Left lung (tissue), 10 donors: Measurements from ENCODE around the gene YEATS4. TPM values are rescaled to one million over a fixed set of nuclear protein-coding genes. Genes with fewer than 3 reads are reported as not detected.
A peak's percentile ranks its signal among the peaks of the same experiment; 100 is the strongest.

Experiments
- ATAC-seq: fragments of 200-7000 bp; cut with Tn5 transposase; one replicate; pipeline ENCODE4 v1.9.1; 2020; ENCODE audit warnings: moderate library complexity
- DNase-seq, 4 donors: peaks; one replicate each; pipeline ENCODE4 v3.0.0-alpha.2; 2013 to 2020
- H3K27ac ChIP-seq, 2 donors: fragments of 200-600 bp; sonication (generic) in 1 of 2; one replicate each; pipeline versions ENCODE4 v1.5.0 to v1.8.0; 2020 to 2021
- H3K27me3 ChIP-seq, 2 donors: fragments of 200-600 bp; sonication (generic) in 1 of 2; one replicate each; pipeline versions ENCODE4 v1.5.0 to v1.8.0; 2020 to 2021
- H3K36me3 ChIP-seq, 2 donors: fragments of 200-600 bp; sonication (generic) in 1 of 2; one replicate each; pipeline versions ENCODE4 v1.5.0 to v1.8.0; 2020 to 2021
- H3K4me1 ChIP-seq, 2 donors: fragments of 200-600 bp; one replicate each; pipeline ENCODE4 v1.8.0; 2021
- H3K4me3 ChIP-seq, 2 donors: fragments of 200-600 bp; sonication (generic) in 1 of 2; one replicate each; pipeline versions ENCODE4 v1.5.0 to v1.8.0; 2020 to 2021; ENCODE audit warnings: mild to moderate bottlenecking in 1 of 2
- H3K9me3 ChIP-seq, 2 donors: fragments of 200-600 bp; sonication (generic) in 1 of 2; one replicate each; pipeline versions ENCODE4 v1.5.0 to v1.8.0; 2020 to 2021
- CTCF ChIP-seq, 2 donors: fragments of 200-600 bp; sonication (generic) in 1 of 2; IDR thresholded peaks; one replicate each; pipeline versions ENCODE4 v1.5.0 to v1.8.0; 2021; ENCODE audit warnings: antibody characterized with exemption in 2 of 2
- intact Hi-C, 2 donors: fragments of 100-400 bp; cut with DNase I; formaldehyde crosslinking; loops; one replicate each; pipeline versions ENCODE4 v1.11.2 to v1.14.2; 2022
- polyA plus RNA-seq, 6 donors: library from polyadenylated mRNA; unstranded; fragments of 120-200 nt; gene quantifications; one replicate each; pipeline ENCODE4 v1.2.1, GENCODE V29; 2013; ENCODE audit not compliant: insufficient read length in 6 of 6
- total RNA-seq, 2 donors: library from RNA; stranded (reverse); fragmentation: NEBNext Ultra II Directional; extraction: Animal tissue kit (Norgen Biotek cat#: 25700); gene quantifications; one replicate each; pipeline ENCODE4 v1.2.1, GENCODE V29; 2021
- donor health status: DM: no; HTN: yes; CAD: no.
- donor health status: DM: no; HTN: no; CAD: no.

The YEATS4 gene
- total and polyA plus RNA-seq, 8 donors = 10.1 to 24.4 (median 21.7) TPM

- ATAC-seq = no peak
- H3K27ac ChIP-seq = no peak overlapping the region
These were observed 76.1 kb downstream of the YEATS4 start for GRCh38 chr12:69435644-69436043.

DNA sequence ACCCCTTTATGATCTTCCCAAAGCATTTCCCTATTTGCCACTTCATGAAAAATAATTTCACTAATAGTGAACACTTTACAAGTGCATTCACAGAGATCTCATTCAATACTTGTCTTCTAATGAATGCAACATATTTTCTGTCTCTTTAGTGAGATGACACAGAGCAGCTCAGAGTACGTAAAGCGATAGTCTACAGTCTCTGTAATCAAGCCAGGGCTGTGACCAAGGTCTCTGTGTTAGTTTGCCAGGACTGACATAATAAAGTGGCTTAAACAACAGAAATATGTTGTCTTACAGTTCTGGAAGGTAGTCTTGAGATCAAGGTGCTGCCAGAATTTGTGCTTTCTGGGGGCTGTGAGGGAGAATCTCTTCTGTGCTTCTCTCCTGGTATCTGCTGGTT lies 77.5 kb downstream of the YEATS4 start:
- no peaks in the 10 kb centered on the region for H3K36me3 ChIP-seq
- ATAC-seq = no peak
- no peaks in the 10 kb centered on the region for H3K27me3 ChIP-seq
- no peaks in the 10 kb centered on the region for H3K9me3 ChIP-seq
- TF ChIP-seq CTCF (IDR thresholded peaks at IDR 0.05) = no peak
- H3K27ac ChIP-seq = no peak overlapping the region
- no peaks in the 10 kb centered on the region for H3K4me1 ChIP-seq
- H3K4me3 ChIP-seq = no peak overlapping the region
- intact Hi-C loops = no loop called here
- DNase-seq = no peak

More at GRCh38 chr12:69435644-69436043, 76.1 kb downstream of the YEATS4 start:
- DNase-seq = no peak
- TF ChIP-seq CTCF (IDR thresholded peaks at IDR 0.05) = no peak
- no peaks in the 10 kb centered on the region for H3K9me3 ChIP-seq
- no peaks in the 10 kb centered on the region for H3K36me3 ChIP-seq
- H3K4me1 ChIP-seq = no peaks in the 10 kb centered on the region
- no peak overlapping the region for H3K4me3 ChIP-seq
- H3K27me3 ChIP-seq = no peaks in the 10 kb centered on the region
- intact Hi-C loops = no loop called here

GRCh38 chr12:69438539-69438938 lies 79.0 kb downstream of the YEATS4 start:
- Histone ChIP-seq H3K9me3 (no peaks in the 10 kb centered on the region), H3K36me3 (no peaks in the 10 kb centered on the region), H3K27me3 (no peaks in the 10 kb centered on the region), H3K4me1 (no peaks in the 10 kb centered on the region), H3K4me3 (no peak overlapping the region), H3K27ac (no peak overlapping the region)
- TF ChIP-seq CTCF (IDR thresholded peaks at IDR 0.05) = no peak
- intact Hi-C loops = no loop called here
- no peak for ATAC-seq
- no peak for DNase-seq

GRCh38 chr12:69440016-69440415 lies 80.5 kb downstream of the YEATS4 start:
- no peak for TF ChIP-seq CTCF (IDR thresholded peaks at IDR 0.05)
- ATAC-seq (peak; percentile 47), DNase-seq (peak in 1 of 4 donors; percentile 43)
- no peaks in the 10 kb centered on the region for H3K27me3 ChIP-seq
- intact Hi-C loops = no loop called here
- no peaks in the 10 kb centered on the region for H3K36me3 ChIP-seq
- H3K27ac ChIP-seq = no peak overlapping the region
- no peaks in the 10 kb centered on the region for H3K4me1 ChIP-seq
- no peaks in the 10 kb centered on the region for H3K9me3 ChIP-seq
- H3K4me3 ChIP-seq = no peak overlapping the region

Other genes with a start within 250 kb of the YEATS4 start
- gene CPSF6, start 120.2 kb upstream of the YEATS4 start, total RNA-seq = 10 to 100 TPM; 54.8 to 60.1 TPM
- gene CPSF6, start 120.2 kb upstream of the YEATS4 start, polyA plus RNA-seq = 100 to 1,000 TPM; 125 to 161 (median 131) TPM
- gene LYZ, start 11.4 kb upstream of the YEATS4 start, total RNA-seq = 100 to 1,000 TPM; 255 to 394 TPM
- gene LYZ, start 11.4 kb upstream of the YEATS4 start, polyA plus RNA-seq = 10 to 100 TPM; 44.5 to 84.8 (median 54.2) TPM
- gene FRS2, start 110.6 kb downstream of the YEATS4 start, total RNA-seq = 10 to 100 TPM; 28.9 to 40.8 TPM
- gene FRS2, start 110.6 kb downstream of the YEATS4 start, polyA plus RNA-seq = 10 to 100 TPM; 43.4 to 49.4 (median 44.3) TPM
- gene CCT2, start 225.7 kb downstream of the YEATS4 start, total RNA-seq = 100 to 1,000 TPM; 115 to 156 TPM
- gene CCT2, start 225.7 kb downstream of the YEATS4 start, polyA plus RNA-seq = 100 to 1,000 TPM; 226 to 259 (median 250) TPM